OCI-LY3 (cell line): Measurements from ENCODE around the gene SPAG4.

Experiments
- EZH2phosphoT487 ChIP-seq: fragments of 200-600 bp; shearing (Covaris generic); IDR thresholded peaks from 2 replicates; pipeline ENCODE4 v1.6.1; 2018; ENCODE audit warnings: antibody characterized with exemption, mixed run types, low read depth
- TF ChIP-seq, protein P1 (sequence below): fragments of 200-600, 300-600 bp; sonication (generic); IDR thresholded peaks from 2 replicates; pipeline ENCODE4 v1.5.1; 2014; ENCODE audit warnings: antibody characterized with exemption, low read length, low read depth

DNA sequence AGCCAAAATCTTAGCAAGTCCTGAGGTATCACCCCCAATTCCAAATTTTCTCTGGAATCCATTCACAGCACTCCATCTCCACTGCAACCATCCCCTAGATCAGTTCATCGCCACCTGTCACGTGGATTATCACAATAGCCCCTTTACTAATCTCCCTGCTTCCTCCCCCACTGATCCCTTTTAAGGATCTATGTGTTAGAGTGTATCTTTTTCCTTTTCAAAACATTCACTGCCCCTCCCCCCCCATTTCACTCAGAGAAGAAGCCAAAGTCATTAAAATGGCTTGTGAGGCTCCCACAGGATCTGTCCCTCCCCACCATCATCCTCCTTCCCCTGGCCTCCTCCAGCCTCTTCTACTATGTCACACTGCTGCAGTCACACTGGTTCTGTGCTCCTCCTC is 18.4 kb upstream of the SPAG4 start:
- TF ChIP-seq, protein P1, sequence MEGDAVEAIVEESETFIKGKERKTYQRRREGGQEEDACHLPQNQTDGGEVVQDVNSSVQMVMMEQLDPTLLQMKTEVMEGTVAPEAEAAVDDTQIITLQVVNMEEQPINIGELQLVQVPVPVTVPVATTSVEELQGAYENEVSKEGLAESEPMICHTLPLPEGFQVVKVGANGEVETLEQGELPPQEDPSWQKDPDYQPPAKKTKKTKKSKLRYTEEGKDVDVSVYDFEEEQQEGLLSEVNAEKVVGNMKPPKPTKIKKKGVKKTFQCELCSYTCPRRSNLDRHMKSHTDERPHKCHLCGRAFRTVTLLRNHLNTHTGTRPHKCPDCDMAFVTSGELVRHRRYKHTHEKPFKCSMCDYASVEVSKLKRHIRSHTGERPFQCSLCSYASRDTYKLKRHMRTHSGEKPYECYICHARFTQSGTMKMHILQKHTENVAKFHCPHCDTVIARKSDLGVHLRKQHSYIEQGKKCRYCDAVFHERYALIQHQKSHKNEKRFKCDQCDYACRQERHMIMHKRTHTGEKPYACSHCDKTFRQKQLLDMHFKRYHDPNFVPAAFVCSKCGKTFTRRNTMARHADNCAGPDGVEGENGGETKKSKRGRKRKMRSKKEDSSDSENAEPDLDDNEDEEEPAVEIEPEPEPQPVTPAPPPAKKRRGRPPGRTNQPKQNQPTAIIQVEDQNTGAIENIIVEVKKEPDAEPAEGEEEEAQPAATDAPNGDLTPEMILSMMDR = no peak
- TF ChIP-seq EZH2phosphoT487 = no peak
